PC-3 (cell line): ENCODE results near the gene CES2. TPM values are rescaled to one million over a fixed set of nuclear protein-coding genes. Genes with fewer than 3 reads are reported as not detected.

ENCODE experiments used
- ATAC-seq: fragments of 200-7000 bp; cut with Tn5 transposase; 2 replicates; pipeline ENCODE4 v1.9.1; 2020; ENCODE audit warnings: mild to moderate bottlenecking, moderate library complexity
- BruUV-seq: library from RNA; stranded (reverse); fragments of 400-500 nt; replicated peaks from 2 replicates; lab custom pipeline; 2021; lab: Mats Ljungman, UMichigan
- CTCF ChIA-PET: fragments of 300-600 bp; sonication (Branson Sonifier 250); formaldehyde crosslinking; loops from one replicate; lab custom pipeline; 2022; ENCODE audit warnings: antibody characterized with exemption; lab: Charles Lee
- POLR2A ChIA-PET: fragments of 300-600 bp; sonication (Branson Sonifier 250); formaldehyde crosslinking; loops from one replicate; lab custom pipeline; 2022; ENCODE audit warnings: antibody characterized with exemption; ENCODE audit not compliant: unreplicated experiment; lab: Charles Lee
- DNase-seq: peaks from one replicate; pipeline ENCODE4 v3.0.0-alpha.2; 2015
- H2AFZ ChIP-seq: fragments of 300-600 bp; sonication (generic); 2 replicates; pipeline ENCODE4 v1.6.0; 2016; ENCODE audit warnings: antibody characterized with exemption, low read length
- H3F3A ChIP-seq: fragments of 300-600 bp; sonication (generic); one replicate; pipeline ENCODE4 v1.6.0; 2017; ENCODE audit warnings: antibody characterized with exemption, low read length, control low read depth, mild to moderate bottlenecking; ENCODE audit not compliant: unreplicated experiment
- H3K27ac ChIP-seq: fragments of 300-600 bp; sonication (generic); 2 replicates; pipeline ENCODE4 v1.5.1; 2016; ENCODE audit warnings: mild to moderate bottlenecking, low read length
- H3K27me3 ChIP-seq: fragments of 300-600 bp; sonication (generic); 2 replicates; pipeline ENCODE4 v1.6.1; 2016; ENCODE audit warnings: low read length, mixed read lengths
- H3K36me3 ChIP-seq: fragments of 300-600 bp; sonication (generic); 2 replicates; pipeline ENCODE4 v1.6.1; 2016; ENCODE audit warnings: low read depth, mixed run types, low read length, mixed read lengths
- H3K4me1 ChIP-seq: fragments of 300-600 bp; sonication (generic); 2 replicates; pipeline ENCODE4 v1.5.1; 2016; ENCODE audit warnings: low read length; ENCODE audit not compliant: insufficient read depth
- H3K4me2 ChIP-seq: fragments of 300-600 bp; sonication (generic); 2 replicates; pipeline ENCODE4 v1.6.0; 2016; ENCODE audit warnings: low read length
- H3K4me3 ChIP-seq: fragments of 300-600 bp; sonication (generic); 2 replicates; pipeline ENCODE4 v1.5.1; 2016; ENCODE audit warnings: mild to moderate bottlenecking, low read length, mixed read lengths
- H3K79me2 ChIP-seq: fragments of 300-600 bp; sonication (generic); 2 replicates; pipeline ENCODE4 v1.6.1; 2017; ENCODE audit warnings: low read length, mixed read lengths
- H3K9ac ChIP-seq: fragments of 300-600 bp; sonication (generic); 2 replicates; pipeline ENCODE4 v1.6.0; 2016; ENCODE audit warnings: mild to moderate bottlenecking, low read length
- H3K9me2 ChIP-seq: fragments of 300-600 bp; sonication (generic); replicated peaks from 2 replicates; pipeline ENCODE4 v1.6.1; 2016; ENCODE audit warnings: mixed run types, low read length, mixed read lengths
- H3K9me3 ChIP-seq: fragments of 300-600 bp; sonication (generic); 2 replicates; pipeline ENCODE4 v1.6.1; 2016; ENCODE audit warnings: low read length, mixed read lengths
- H4K20me1 ChIP-seq: fragments of 300-600 bp; sonication (generic); 2 replicates; pipeline ENCODE4 v1.6.1; 2016; ENCODE audit warnings: low read length, mixed read lengths
- EZH2 ChIP-seq: fragments of 300-600 bp; sonication (generic); IDR thresholded peaks from one replicate; pipeline ENCODE4 v1.6.1; 2017; ENCODE audit warnings: antibody characterized with exemption, mild to moderate bottlenecking, low read length; ENCODE audit not compliant: unreplicated experiment
- EZH2phosphoT487 ChIP-seq: fragments of 300-600 bp; sonication (generic); IDR thresholded peaks from 2 replicates; pipeline ENCODE4 v1.6.1; 2018; ENCODE audit warnings: mild to moderate bottlenecking, antibody characterized with exemption, low read length, borderline replicate concordance
- intact Hi-C: fragments of 100-400 bp; cut with micrococcal nuclease; formaldehyde crosslinking; loops from 2 replicates; pipeline ENCODE4 v1.9.0; 2023
- total RNA-seq: library from RNA; depleted of rRNA; stranded (reverse); fragments of >200 nt; gene quantifications from 2 replicates; pipeline ENCODE4 v1.2.3, GENCODE V29; 2014
- TF ChIP-seq, protein P1 (sequence below): fragments of 300-600 bp; sonication (generic); conservative IDR thresholded peaks from 2 replicates; pipeline ENCODE4 v1.5.1; 2017; ENCODE audit warnings: antibody characterized with exemption, low read depth, mild to moderate bottlenecking, low read length

The CES2 gene
- total RNA-seq, 1 experiment from 2014 or later: 15.8 TPM

DNA sequence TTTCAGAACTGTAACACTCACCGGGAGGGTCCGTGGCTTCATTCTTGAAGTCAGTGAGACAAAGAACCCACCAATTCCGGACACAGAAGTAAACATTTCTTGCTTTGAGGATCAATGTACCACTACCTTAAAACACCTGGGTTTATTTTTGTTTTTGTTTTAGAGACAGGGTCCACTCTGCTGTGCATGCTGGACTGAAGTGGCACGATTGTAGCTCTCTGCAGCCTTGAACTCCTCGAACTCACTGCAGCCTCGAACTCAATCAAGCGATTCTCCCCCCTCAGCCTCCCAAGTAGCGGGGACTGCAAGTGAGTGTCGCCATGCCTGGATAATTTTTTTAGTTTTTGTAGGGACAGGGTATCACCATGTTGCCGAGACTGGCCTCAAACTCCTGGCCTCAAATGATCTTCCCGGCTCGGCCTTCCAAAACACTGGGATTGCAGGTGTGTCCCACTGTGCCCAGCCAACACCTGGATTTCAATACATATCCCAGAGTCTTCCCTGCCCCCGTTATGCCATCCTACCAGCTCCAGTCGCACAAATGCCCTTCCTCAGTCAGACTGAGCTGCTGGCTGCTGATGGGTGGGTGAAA, 40.1 kb downstream of the CES2 start:
- no peak for TF ChIP-seq EZH2phosphoT487
- no peak for TF ChIP-seq EZH2
- TF ChIP-seq, protein P1, sequence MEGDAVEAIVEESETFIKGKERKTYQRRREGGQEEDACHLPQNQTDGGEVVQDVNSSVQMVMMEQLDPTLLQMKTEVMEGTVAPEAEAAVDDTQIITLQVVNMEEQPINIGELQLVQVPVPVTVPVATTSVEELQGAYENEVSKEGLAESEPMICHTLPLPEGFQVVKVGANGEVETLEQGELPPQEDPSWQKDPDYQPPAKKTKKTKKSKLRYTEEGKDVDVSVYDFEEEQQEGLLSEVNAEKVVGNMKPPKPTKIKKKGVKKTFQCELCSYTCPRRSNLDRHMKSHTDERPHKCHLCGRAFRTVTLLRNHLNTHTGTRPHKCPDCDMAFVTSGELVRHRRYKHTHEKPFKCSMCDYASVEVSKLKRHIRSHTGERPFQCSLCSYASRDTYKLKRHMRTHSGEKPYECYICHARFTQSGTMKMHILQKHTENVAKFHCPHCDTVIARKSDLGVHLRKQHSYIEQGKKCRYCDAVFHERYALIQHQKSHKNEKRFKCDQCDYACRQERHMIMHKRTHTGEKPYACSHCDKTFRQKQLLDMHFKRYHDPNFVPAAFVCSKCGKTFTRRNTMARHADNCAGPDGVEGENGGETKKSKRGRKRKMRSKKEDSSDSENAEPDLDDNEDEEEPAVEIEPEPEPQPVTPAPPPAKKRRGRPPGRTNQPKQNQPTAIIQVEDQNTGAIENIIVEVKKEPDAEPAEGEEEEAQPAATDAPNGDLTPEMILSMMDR: no peak
- CTCF ChIA-PET: interaction anchor here (0.6 kb wide), 1 partner anchor 48 kb away, joined by 3 read pairs; no protein-coding TSS in a partner anchor
- no peak overlapping the region for H3K4me3 ChIP-seq
- intact Hi-C loops: no loop called here
- no peaks in the 10 kb centered on the region for H3K9me2 ChIP-seq
- no peak for DNase-seq
- no peak for ATAC-seq
- no peak overlapping the region for H3K27ac ChIP-seq
- H3K9me3 ChIP-seq: no peaks in the 10 kb centered on the region
- BruUV-seq: no TSS peak
- H3F3A ChIP-seq: no peaks in the 10 kb centered on the region
- H3K4me2 ChIP-seq: no peak overlapping the region
- H3K4me1 ChIP-seq: no peaks in the 10 kb centered on the region
- no peak overlapping the region for H3K9ac ChIP-seq
- POLR2A ChIA-PET: no interaction called here
- H3K27me3 ChIP-seq: no peaks in the 10 kb centered on the region
- H3K79me2 ChIP-seq: no peaks in the 10 kb centered on the region
- no peaks in the 10 kb centered on the region for H3K36me3 ChIP-seq
- no peak overlapping the region for H2AFZ ChIP-seq
- H4K20me1 ChIP-seq: no peaks in the 10 kb centered on the region

DNA sequence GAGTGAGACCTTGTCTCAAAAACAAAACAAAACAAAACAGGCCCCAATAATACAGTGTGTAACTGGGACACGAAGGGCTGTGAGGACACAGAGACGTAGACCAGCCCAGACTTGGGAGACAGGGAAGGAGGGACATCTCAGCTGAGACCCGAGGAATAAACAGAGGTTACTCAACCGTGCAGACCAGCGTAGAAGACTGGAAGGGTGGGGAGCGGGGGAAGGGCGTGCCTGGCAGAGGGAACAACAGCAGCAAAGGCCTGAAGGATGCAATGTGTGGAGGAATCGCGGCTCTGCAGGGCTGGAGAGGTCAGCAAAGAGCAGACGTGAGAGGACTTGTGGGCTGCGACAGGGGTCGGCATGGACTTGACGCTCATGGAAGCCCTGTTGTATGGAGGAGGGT, 41.4 kb downstream of the CES2 start:
- no peak for ATAC-seq
- H3K9ac ChIP-seq: no peak overlapping the region
- no peak overlapping the region for H3K4me3 ChIP-seq
- no peaks in the 10 kb centered on the region for H3K9me3 ChIP-seq
- intact Hi-C loops: loop anchor here (1.0 to 2.0 kb wide), 2 partner anchors 39 to 124 kb away; no protein-coding TSS in a partner anchor
- H3K4me2 ChIP-seq: no peak overlapping the region
- H2AFZ ChIP-seq: no peak overlapping the region
- ChIA-PET CTCF (no interaction called here), POLR2A (no interaction called here)
- DNase-seq: no peak
- no peaks in the 10 kb centered on the region for H3F3A ChIP-seq
- H3K36me3 ChIP-seq: no peaks in the 10 kb centered on the region
- no peaks in the 10 kb centered on the region for H3K79me2 ChIP-seq
- no TSS peak for BruUV-seq
- H3K27me3 ChIP-seq: no peaks in the 10 kb centered on the region
- no peaks in the 10 kb centered on the region for H3K9me2 ChIP-seq
- TF ChIP-seq, protein P1: no peak
- TF ChIP-seq EZH2phosphoT487 (no peak), EZH2 (no peak)
- no peaks in the 10 kb centered on the region for H4K20me1 ChIP-seq
- H3K27ac ChIP-seq: no peak overlapping the region
- no peaks in the 10 kb centered on the region for H3K4me1 ChIP-seq

DNA sequence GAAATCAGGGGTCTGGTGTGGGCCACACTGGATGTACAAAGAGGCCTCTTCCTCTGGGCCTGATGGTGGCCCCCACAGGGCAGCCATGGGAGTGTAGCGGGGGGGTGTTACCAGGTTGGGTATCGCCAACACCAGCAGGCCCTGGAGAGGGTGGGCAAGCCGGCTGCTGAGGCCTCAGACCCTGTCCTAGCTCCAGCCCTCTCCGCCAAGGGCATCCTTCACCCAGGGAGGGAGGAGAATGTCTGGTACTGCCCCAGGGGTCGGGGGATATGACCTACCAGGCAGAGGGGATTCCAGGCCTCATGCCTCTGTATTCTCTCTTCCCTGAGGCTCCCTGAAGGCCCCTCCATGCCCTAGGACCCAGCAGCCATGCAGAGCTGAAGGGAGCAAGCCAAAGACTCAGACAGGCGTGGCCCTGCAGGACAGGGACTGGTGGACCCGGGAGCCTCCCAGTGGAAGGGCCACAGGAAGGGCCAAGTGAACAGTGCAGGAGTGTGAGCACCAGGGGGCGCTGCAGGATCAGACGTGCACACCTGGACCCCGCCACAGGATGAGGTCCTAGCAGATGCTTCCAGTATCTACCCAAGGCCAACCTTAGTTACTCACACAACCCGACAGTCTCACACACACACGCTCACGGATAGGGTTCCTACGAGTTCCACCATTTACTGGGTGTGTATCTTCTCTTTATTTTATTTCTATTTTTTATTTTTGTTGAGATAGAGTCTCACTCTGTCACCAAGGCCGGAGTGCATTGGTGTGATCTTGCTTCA, 42.2 kb downstream of the CES2 start:
- Histone ChIP-seq H3K4me1 (no peaks in the 10 kb centered on the region), H3K9me3 (no peaks in the 10 kb centered on the region), H3K9ac (no peak overlapping the region), H3K4me3 (no peak overlapping the region), H3K9me2 (no peaks in the 10 kb centered on the region), H3K79me2 (no peaks in the 10 kb centered on the region), H3K27ac (no peak overlapping the region), H3K27me3 (no peaks in the 10 kb centered on the region), H3K4me2 (no peak overlapping the region), H3F3A (no peaks in the 10 kb centered on the region), H4K20me1 (no peaks in the 10 kb centered on the region), H2AFZ (no peak overlapping the region), H3K36me3 (no peaks in the 10 kb centered on the region)
- CTCF ChIA-PET: interaction anchor here (0.6 kb wide), 1 partner anchor 114 kb away, joined by 3 read pairs; no protein-coding TSS in a partner anchor
- POLR2A ChIA-PET: no interaction called here
- TF ChIP-seq EZH2phosphoT487: no peak
- TF ChIP-seq, protein P1: peak; percentile 85
- intact Hi-C loops: loop anchor here (1.0 to 2.0 kb wide), 2 partner anchors 38 to 123 kb away; no protein-coding TSS in a partner anchor
- DNase-seq: peak; percentile 82
- BruUV-seq: no TSS peak
- ATAC-seq: peak; percentile 98
